T-helper 1 cell treated with Interleukin-12 subunit alpha and Interleukin-12 subunit beta and Interleukin-4 antibody, amounts not matched to agents 30 μg/mL and 1 μg/mL, for 36 hours (primary cell): ENCODE data around the gene KIF16B.
"Not testable (repeated sequence)": the region's sequence is repeated elsewhere in the genome, so short reads cannot be mapped to it uniquely, and the experiment has no call there.

Experiments used
- H3K27ac Mint-ChIP-seq: one replicate; pipeline ENCODE4 v1.8.0; 2021; ENCODE audit warnings: mild to moderate bottlenecking, mixed read lengths
- H3K27me3 Mint-ChIP-seq: one replicate; pipeline ENCODE4 v1.8.0; 2021; ENCODE audit warnings: low read depth, mixed read lengths
- H3K36me3 Mint-ChIP-seq: one replicate; pipeline ENCODE4 v1.8.0; 2021; ENCODE audit warnings: low read depth, mixed read lengths
- H3K4me1 Mint-ChIP-seq: one replicate; pipeline ENCODE4 v1.8.0; 2021; ENCODE audit warnings: low read depth, mixed read lengths
- H3K4me3 Mint-ChIP-seq: one replicate; pipeline ENCODE4 v1.8.0; 2021; ENCODE audit warnings: mild to moderate bottlenecking, moderate library complexity, mixed read lengths
- H3K9me3 Mint-ChIP-seq: one replicate; pipeline ENCODE4 v1.8.0; 2021; ENCODE audit warnings: mixed read lengths

Gene KIF16B

GRCh38 chr20:16607364-16608276 lies 34.4 kb upstream of the KIF16B start:
- H3K4me3 Mint-ChIP-seq, result no peak overlapping the region
- H3K9me3 Mint-ChIP-seq, result no peaks in the 10 kb centered on the region
- no peaks in the 10 kb centered on the region for H3K36me3 Mint-ChIP-seq
- no peaks in the 10 kb centered on the region for H3K27me3 Mint-ChIP-seq
- no peaks in the 10 kb centered on the region for H3K4me1 Mint-ChIP-seq
- no peak overlapping the region for H3K27ac Mint-ChIP-seq

DNA sequence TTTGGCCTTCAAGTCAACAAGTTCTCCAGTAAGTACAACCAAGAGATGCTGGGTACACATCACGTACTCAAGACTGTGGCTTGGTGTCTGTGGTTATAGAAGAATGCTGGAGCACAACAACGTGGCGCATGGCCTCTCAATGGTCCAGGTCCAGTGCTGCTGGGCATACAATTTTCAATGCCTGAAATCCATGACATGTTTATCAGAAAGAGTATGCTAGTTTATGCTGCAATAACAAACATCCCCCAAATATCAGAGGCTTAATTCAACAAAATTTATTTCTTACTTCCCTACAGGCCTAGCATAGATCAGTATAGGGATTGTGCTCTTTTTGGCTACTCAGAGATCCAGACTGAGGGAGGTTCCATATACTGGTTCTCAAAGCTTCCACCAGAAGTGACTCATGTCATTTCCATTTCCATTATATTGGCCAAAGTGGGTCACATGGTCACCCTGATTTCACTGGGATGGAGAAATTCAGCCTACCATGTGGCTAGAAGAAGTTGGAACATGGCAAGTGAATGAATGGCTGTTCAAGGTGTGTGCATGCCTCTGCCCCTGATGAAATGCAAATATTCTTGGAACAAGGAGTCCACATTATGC lies 33.3 kb upstream of the KIF16B start:
- H3K4me3 Mint-ChIP-seq, result no peak overlapping the region
- H3K9me3 Mint-ChIP-seq, result no peaks in the 10 kb centered on the region
- no peaks in the 10 kb centered on the region for H3K36me3 Mint-ChIP-seq
- no peak overlapping the region for H3K27ac Mint-ChIP-seq
- H3K27me3 Mint-ChIP-seq, result no peaks in the 10 kb centered on the region
- H3K4me1 Mint-ChIP-seq, result no peaks in the 10 kb centered on the region

DNA sequence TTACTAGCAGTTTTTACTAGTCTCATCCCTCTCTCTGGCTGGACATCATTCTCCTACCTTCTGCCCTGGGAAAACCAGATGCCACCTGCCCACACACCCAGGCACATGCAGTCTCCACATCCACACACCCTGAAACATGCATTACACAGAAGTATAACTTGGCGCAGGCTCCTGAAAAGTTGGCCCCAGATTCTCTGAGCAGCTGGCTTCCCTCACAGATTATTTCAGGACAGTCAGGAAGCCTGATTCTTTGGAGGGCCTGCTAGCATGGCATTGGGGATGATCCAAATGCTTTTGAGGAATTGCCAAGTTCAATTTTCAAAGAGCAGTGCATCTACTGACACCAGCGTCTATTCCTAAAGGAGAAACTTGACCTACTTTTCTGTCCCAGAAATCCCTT lies 27.8 kb upstream of the KIF16B start:
- Mint-ChIP-seq H3K4me1 (no peaks in the 10 kb centered on the region), H3K27ac (no peak overlapping the region), H3K36me3 (no peaks in the 10 kb centered on the region), H3K9me3 (no peaks in the 10 kb centered on the region), H3K27me3 (no peaks in the 10 kb centered on the region), H3K4me3 (no peak overlapping the region)

DNA sequence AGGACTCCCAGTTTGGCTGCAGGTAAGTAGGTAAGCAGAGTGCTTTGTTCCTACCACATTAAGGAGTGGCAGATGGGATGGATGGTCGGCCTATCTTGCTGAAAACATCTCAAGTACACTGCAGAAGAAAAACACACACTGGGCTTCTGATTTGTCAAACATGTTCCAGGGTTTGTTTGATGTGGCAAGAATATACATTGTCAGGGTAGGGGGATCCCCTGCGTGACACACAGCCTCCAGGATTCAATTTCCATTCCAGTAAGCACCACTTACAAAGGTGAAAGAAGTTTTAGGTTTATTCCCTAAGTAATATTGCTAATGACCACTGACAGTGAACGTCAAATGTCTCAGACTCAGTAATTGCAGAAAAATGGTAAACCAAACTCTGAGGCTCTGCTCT lies 26.0 kb upstream of the KIF16B start:
- H3K9me3 Mint-ChIP-seq, result no peaks in the 10 kb centered on the region
- H3K27me3 Mint-ChIP-seq, result peaks cover 6% of the 10 kb centered on the region
- H3K4me1 Mint-ChIP-seq, result no peaks in the 10 kb centered on the region
- H3K27ac Mint-ChIP-seq, result no peak overlapping the region
- no peak overlapping the region for H3K4me3 Mint-ChIP-seq
- no peaks in the 10 kb centered on the region for H3K36me3 Mint-ChIP-seq

DNA sequence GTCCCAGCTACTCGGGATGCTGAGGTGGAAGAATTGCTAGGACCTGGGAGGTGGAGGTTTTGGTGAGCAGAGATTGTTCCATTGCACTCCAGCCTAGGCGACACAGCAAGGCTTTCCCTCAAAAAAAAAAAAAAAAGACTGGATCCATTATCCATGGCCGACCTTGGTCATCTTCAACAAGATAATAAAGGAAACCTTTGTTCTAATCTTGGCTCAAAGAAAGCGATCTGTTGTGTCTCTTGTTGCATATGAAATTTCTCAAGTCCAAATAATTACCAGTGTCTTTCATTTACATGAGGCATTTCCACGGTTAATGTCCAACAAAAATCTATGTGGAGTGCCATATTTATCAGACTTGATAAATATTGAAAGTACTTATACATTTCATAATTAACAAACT lies 23.7 kb upstream of the KIF16B start:
- H3K27me3 Mint-ChIP-seq, result peaks cover 24% of the 10 kb centered on the region
- no peaks in the 10 kb centered on the region for H3K36me3 Mint-ChIP-seq
- no peaks in the 10 kb centered on the region for H3K9me3 Mint-ChIP-seq
- H3K27ac Mint-ChIP-seq, result no peak overlapping the region
- H3K4me3 Mint-ChIP-seq, result no peak overlapping the region
- H3K4me1 Mint-ChIP-seq, result no peaks in the 10 kb centered on the region

GRCh38 chr20:16596404-16596803 lies 23.2 kb upstream of the KIF16B start:
- not testable (repeated sequence) for H3K4me3 Mint-ChIP-seq, H3K36me3 Mint-ChIP-seq, H3K4me1 Mint-ChIP-seq, H3K27ac Mint-ChIP-seq, H3K9me3 Mint-ChIP-seq
- peaks cover 24% of the 10 kb centered on the region for H3K27me3 Mint-ChIP-seq

GRCh38 chr20:16595376-16595775 lies 22.1 kb upstream of the KIF16B start:
- peaks cover 24% of the 10 kb centered on the region for H3K27me3 Mint-ChIP-seq
- H3K9me3 Mint-ChIP-seq, result no peaks in the 10 kb centered on the region
- no peaks in the 10 kb centered on the region for H3K36me3 Mint-ChIP-seq
- no peak overlapping the region for H3K27ac Mint-ChIP-seq
- H3K4me3 Mint-ChIP-seq, result no peak overlapping the region
- no peaks in the 10 kb centered on the region for H3K4me1 Mint-ChIP-seq

DNA sequence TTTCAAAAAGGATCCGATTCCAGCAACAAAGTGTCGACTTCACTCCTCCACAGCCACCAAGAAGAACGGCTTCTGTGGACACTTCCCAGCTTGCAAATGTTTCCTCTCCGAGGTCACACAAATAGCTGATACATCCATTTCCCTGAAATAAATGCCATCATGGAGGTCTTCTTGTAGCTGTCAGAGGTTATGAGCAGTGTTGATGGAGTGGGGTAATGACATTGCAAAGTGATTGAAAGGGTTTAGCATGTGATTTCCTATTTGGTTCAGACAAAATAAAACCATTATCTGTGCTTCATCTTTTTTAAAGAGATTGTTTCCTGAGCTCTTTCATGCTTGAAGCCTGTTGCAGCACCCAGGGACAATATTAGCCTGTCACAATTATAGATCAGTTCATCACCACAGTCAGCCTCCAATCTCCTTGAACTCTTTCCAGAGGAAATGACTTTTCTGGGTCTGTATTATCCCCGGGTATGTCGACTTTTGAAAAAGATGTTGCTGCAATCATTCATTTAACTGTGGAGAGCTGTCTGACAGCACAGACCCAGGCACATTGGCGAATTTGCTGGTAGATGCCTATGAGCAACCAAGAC lies 16.9 kb upstream of the KIF16B start:
- H3K27ac Mint-ChIP-seq, result no peak overlapping the region
- H3K36me3 Mint-ChIP-seq, result no peaks in the 10 kb centered on the region
- no peaks in the 10 kb centered on the region for H3K4me1 Mint-ChIP-seq
- H3K4me3 Mint-ChIP-seq, result no peak overlapping the region
- H3K9me3 Mint-ChIP-seq, result no peaks in the 10 kb centered on the region
- peaks cover 24% of the 10 kb centered on the region for H3K27me3 Mint-ChIP-seq

GRCh38 chr20:16589623-16590022 lies 16.4 kb upstream of the KIF16B start:
- no peaks in the 10 kb centered on the region for H3K4me1 Mint-ChIP-seq
- H3K9me3 Mint-ChIP-seq, result no peaks in the 10 kb centered on the region
- H3K27ac Mint-ChIP-seq, result no peak overlapping the region
- peaks cover 26% of the 10 kb centered on the region for H3K27me3 Mint-ChIP-seq
- no peaks in the 10 kb centered on the region for H3K36me3 Mint-ChIP-seq
- no peak overlapping the region for H3K4me3 Mint-ChIP-seq

DNA sequence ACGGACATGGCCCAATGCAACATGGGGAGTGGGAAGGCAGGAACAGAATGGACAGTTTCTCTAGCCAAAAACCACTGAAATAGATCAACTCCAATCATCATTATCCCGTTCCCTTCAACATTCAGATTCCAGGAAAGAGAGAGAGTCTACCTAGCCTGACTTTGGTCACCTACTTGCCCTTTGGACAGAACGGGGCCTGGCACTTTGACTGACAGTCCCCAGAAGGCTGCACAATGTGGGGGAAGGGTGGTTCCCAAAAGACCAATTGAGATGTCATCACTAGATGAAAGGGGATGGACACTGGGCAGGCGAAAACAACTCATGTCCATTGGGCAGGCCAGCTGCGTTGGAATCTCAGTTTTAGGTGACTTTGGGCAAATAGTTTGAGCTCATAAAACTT lies 15.0 kb upstream of the KIF16B start:
- H3K27me3 Mint-ChIP-seq, result peaks cover 21% of the 10 kb centered on the region
- H3K4me3 Mint-ChIP-seq, result no peak overlapping the region
- H3K27ac Mint-ChIP-seq, result no peak overlapping the region
- H3K4me1 Mint-ChIP-seq, result no peaks in the 10 kb centered on the region
- no peaks in the 10 kb centered on the region for H3K36me3 Mint-ChIP-seq
- H3K9me3 Mint-ChIP-seq, result no peaks in the 10 kb centered on the region

DNA sequence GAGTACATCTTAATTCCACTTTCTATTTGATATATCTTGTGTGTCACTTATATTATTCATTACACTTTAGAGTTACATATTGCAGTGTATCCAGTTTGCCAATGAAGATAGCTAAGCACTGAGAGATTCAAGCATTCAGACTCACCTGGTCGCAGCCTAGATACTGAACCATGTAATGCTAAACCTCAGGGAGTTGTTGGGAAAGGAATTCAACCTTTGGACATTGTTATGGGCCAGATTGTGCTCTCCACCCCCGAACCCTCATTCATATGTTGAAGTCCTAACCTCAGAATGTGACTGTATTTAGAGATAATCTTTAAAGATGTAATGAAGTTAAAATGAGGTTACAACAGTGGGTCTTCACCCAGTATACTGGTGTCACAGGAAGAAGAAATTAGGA lies 13.8 kb upstream of the KIF16B start:
- Mint-ChIP-seq H3K36me3 (no peaks in the 10 kb centered on the region), H3K9me3 (no peaks in the 10 kb centered on the region), H3K27ac (no peak overlapping the region), H3K4me1 (no peaks in the 10 kb centered on the region), H3K4me3 (no peak overlapping the region), H3K27me3 (peaks cover 15% of the 10 kb centered on the region)

GRCh38 chr20:16583474-16583873 lies 10.2 kb upstream of the KIF16B start:
- Mint-ChIP-seq H3K27me3 (peaks cover 20% of the 10 kb centered on the region), H3K4me3 (no peak overlapping the region), H3K9me3 (no peaks in the 10 kb centered on the region), H3K27ac (no peak overlapping the region), H3K36me3 (no peaks in the 10 kb centered on the region), H3K4me1 (no peaks in the 10 kb centered on the region)

- no peaks in the 10 kb centered on the region for H3K4me1 Mint-ChIP-seq
- no peaks in the 10 kb centered on the region for H3K9me3 Mint-ChIP-seq
- H3K36me3 Mint-ChIP-seq, result no peaks in the 10 kb centered on the region
- no peak overlapping the region for H3K27ac Mint-ChIP-seq
- H3K4me3 Mint-ChIP-seq, result no peak overlapping the region
- peaks cover 15% of the 10 kb centered on the region for H3K27me3 Mint-ChIP-seq
Measured at GRCh38 chr20:16581241-16581640, 8.0 kb upstream of the KIF16B start.

GRCh38 chr20:16580620-16581019 lies 7.4 kb upstream of the KIF16B start:
- Mint-ChIP-seq H3K4me1 (no peaks in the 10 kb centered on the region), H3K27me3 (peaks cover 15% of the 10 kb centered on the region), H3K9me3 (no peaks in the 10 kb centered on the region), H3K4me3 (no peak overlapping the region), H3K36me3 (no peaks in the 10 kb centered on the region), H3K27ac (no peak overlapping the region)

DNA sequence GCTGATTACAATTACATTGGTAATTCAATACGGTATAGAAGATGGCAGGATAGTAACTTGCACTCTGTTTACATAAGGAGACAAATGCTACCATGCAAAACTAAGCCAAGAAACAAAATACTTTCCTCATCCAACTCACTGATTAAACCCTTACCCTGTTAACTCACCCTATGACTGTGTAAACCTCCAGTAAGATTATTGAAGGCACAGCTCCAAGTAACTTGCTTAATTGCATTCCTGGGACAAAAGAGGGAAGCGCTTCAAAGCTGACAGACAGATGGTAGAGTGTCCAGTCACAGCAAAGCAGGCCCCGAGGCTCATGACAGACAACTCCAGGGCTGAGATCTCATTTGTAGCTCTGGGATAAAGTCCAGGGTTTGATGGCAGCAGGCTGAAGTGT lies 6.9 kb upstream of the KIF16B start:
- H3K4me3 Mint-ChIP-seq, result no peak overlapping the region
- H3K9me3 Mint-ChIP-seq, result no peaks in the 10 kb centered on the region
- no peak overlapping the region for H3K27ac Mint-ChIP-seq
- H3K4me1 Mint-ChIP-seq, result peaks cover 3% of the 10 kb centered on the region
- H3K36me3 Mint-ChIP-seq, result no peaks in the 10 kb centered on the region
- H3K27me3 Mint-ChIP-seq, result peaks cover 15% of the 10 kb centered on the region
